Gastrocnemius medialis (tissue), 4 donors: ENCODE measurements around the gene ZNF805. TPM values are rescaled to one million over a fixed set of nuclear protein-coding genes. Genes with fewer than 3 reads are reported as not detected.

Experiments used
- ATAC-seq, 2 donors: fragments of 150-250 bp; one replicate each; pipeline ENCODE4 v1.9.1; 2016
- DNase-seq, 2 donors: peaks; one replicate each; pipeline ENCODE4 v3.0.0-alpha.2; 2019
- H3K27ac ChIP-seq, 4 donors: fragments of 200-600 bp; sonication (generic); 1 replicate in 1 of 4; 2 replicates in 3 of 4; pipeline ENCODE4 v1.5.1; 2016 to 2018; ENCODE audit warnings: mild to moderate bottlenecking in 2 of 4, moderate library complexity in 1 of 4
- H3K27me3 ChIP-seq, 3 donors: fragments of 200-600 bp; sonication (generic) in 2 of 3; 1 replicate in 1 of 3; 2 replicates in 2 of 3; pipeline versions ENCODE4 v1.5.1 to v1.6.0; 2016 to 2019; ENCODE audit warnings: mild to moderate bottlenecking in 1 of 3, moderate library complexity in 1 of 3
- H3K36me3 ChIP-seq, 2 donors: fragments of 200-600 bp; sonication (generic) in 1 of 2; one replicate each; pipeline ENCODE4 v1.5.1; 2017 to 2018
- H3K4me1 ChIP-seq, 2 donors: fragments of 200-600 bp; sonication (generic) in 1 of 2; one replicate each; pipeline ENCODE4 v1.5.1; 2016 to 2017; ENCODE audit warnings: mild to moderate bottlenecking in 2 of 2
- H3K4me3 ChIP-seq, 4 donors: fragments of 200-600 bp; sonication (generic) in 3 of 4; 1 replicate in 1 of 4; 2 replicates in 3 of 4; pipeline ENCODE4 v1.5.1; 2016 to 2019; ENCODE audit warnings: mild to moderate bottlenecking in 2 of 4
- H3K9me3 ChIP-seq, 3 donors: fragments of 200-600 bp; sonication (generic) in 2 of 3; 1 replicate in 1 of 3; 2 replicates in 2 of 3; pipeline ENCODE4 v1.5.1; 2016 to 2019
- CTCF ChIP-seq, 5 experiments: fragments of 450-650 bp in 3 of 5; fragments of 200-600 bp in 2 of 5; sonication (generic) in 2 of 5; IDR thresholded peaks in 4 of 5; conservative IDR thresholded peaks in 1 of 5; 1 replicate in 4 of 5; 2 replicates in 1 of 5; pipeline ENCODE4 v1.5.1; 2016 to 2019; ENCODE audit warnings: antibody characterized with exemption in 5 of 5, mild to moderate bottlenecking in 3 of 5, moderate library complexity in 3 of 5
- POLR2A ChIP-seq, 2 donors: fragments of 450-650 bp; IDR thresholded peaks; one replicate each; pipeline ENCODE4 v1.6.1; 2017; ENCODE audit warnings: antibody characterized with exemption in 2 of 2, mild to moderate bottlenecking in 2 of 2, moderate library complexity in 2 of 2
- in situ Hi-C, 4 donors: fragments of 200-750 bp; cut with MboI; loops; one replicate each; pipeline versions ENCODE4 v1.15.0 to v1.8.0; 2017; ENCODE audit warnings: low sequenced_read_pairs in 4 of 4
- intact Hi-C: fragments of 100-400 bp; cut with DNase I; formaldehyde crosslinking; loops from one replicate; pipeline ENCODE4 v1.15.1; 2023; ENCODE audit warnings: low total_unique reads
- total RNA-seq, 4 donors: library from RNA; depleted of rRNA; stranded (reverse); fragments of >200 nt; gene quantifications; one replicate each; pipeline versions ENCODE4 v1.1.0 to v1.2.3, GENCODE V29; 2016

The ZNF805 gene
- total RNA-seq, 4 donors from 2014 or later = 9.3 to 20.2 (median 14.8) TPM

DNA sequence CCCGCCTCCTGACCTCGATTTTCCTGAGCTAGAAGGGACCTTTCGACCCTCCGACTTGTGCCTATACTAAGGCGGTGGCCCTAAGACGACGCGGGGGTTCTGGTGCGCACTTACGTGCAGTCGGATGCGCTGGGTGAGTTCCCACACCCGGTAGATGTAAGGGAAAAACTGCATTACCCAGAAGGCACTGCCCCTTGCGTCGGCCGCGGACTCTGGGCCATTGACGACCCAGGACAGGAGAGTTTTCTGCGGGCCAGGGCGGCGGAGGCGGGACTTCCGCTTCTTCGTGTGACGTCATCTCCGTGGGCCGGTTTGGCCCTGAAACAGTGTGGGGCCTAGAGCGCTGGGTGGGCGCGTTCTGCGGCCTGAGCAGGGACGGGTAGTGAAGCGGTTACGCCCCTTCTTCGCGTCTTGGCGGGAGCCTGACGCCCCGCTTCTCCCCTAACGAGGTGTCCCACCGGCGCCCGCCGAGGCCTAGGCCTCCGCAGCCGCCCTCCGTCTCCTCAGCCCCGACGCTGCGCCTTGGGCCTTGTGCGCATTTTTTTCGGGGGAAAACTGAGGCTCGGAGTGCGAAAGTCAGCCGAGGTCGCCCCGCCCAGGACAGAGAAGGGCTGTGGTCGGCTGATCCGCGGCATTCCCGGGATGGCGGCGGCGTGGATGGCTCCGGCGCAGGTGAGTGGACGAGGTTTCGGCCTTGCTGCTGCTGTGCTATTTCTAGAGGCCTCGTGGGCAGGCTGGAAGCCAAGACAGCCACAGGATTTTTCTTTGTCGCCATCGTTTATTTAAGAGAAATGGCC, 39.9 kb downstream of the ZNF805 start, which contains the start of gene ZNF460:
Gene ZNF460 (plus strand): TSS at position 321 of the 797 bp plus-strand sequence. CDS start 322 bp downstream, at position 643.
- H3K27ac ChIP-seq = peak within 1 kb of the TSS; percentile 93 to 99 (median 96)
- peaks cover 31 to 46% of the 10 kb centered on the region in 2 donors for H3K4me1 ChIP-seq
- no peaks in the 10 kb centered on the region for H3K9me3 ChIP-seq
- H3K36me3 ChIP-seq = peaks cover 0 to 18% of the 10 kb centered on the region in 2 donors
- in situ Hi-C loops = loop anchor here in 1 of 4 donors (5.0 kb wide), 1 partner anchor 72 kb away; the partner anchor contains the start of gene ZNF304
- intact Hi-C loops = loop anchor here (1.0 to 10.0 kb wide), 8 partner anchors 22 to 224 kb away; partner anchors contain the start of genes TRAPPC2B, ZNF17, ZNF264 and ZNF543
- DNase-seq (peak; percentile 94 to 97), ATAC-seq (peak; percentile 89 to 96)
- peak within 1 kb of the TSS; percentile 96 to 97 (median 96) for H3K4me3 ChIP-seq
- peak in 1 of 5 experiments; percentile 24 for TF ChIP-seq CTCF (IDR thresholded peaks at IDR 0.05 in 4 of 5, conservative IDR thresholded peaks at IDR 0.05 in 1 of 5)
- peak; percentile 70 to 78 for TF ChIP-seq POLR2A (IDR thresholded peaks at IDR 0.05)
- H3K27me3 ChIP-seq = no peaks in the 10 kb centered on the region

- H3K36me3 ChIP-seq = peaks cover 0 to 24% of the 10 kb centered on the region in 2 donors
- TF ChIP-seq POLR2A (IDR thresholded peaks at IDR 0.05) (no peak), CTCF (IDR thresholded peaks at IDR 0.05 in 4 of 5, conservative IDR thresholded peaks at IDR 0.05 in 1 of 5) (no peak)
- in situ Hi-C loops = loop anchor here in 1 of 4 donors (5.0 kb wide), 1 partner anchor 71 kb away; the partner anchor contains the start of gene ZNF304
- H3K27ac ChIP-seq = peak overlapping the region; percentile 93 to 99 (median 96)
- H3K9me3 ChIP-seq = no peaks in the 10 kb centered on the region
- intact Hi-C loops = loop anchor here (1.0 to 10.0 kb wide), 9 partner anchors 8 to 224 kb away; partner anchors contain the start of genes TRAPPC2B, ZNF17, ZNF264 and ZNF543
- ATAC-seq = peak in 1 of 2 donors; percentile 2
- no peak for DNase-seq
- peak overlapping the region; percentile 96 to 97 (median 96) for H3K4me3 ChIP-seq
- no peaks in the 10 kb centered on the region for H3K27me3 ChIP-seq
- H3K4me1 ChIP-seq = peaks cover 31 to 46% of the 10 kb centered on the region in 2 donors
These were observed 40.5 kb downstream of the ZNF805 start for GRCh38 chr19:57280962-57281400.

- H3K36me3 ChIP-seq = peaks cover 4 to 35% of the 10 kb centered on the region in 2 donors
- intact Hi-C loops (loop anchor here (5.0 to 10.0 kb wide), 2 partner anchors 90 to 223 kb away; partner anchors contain the start of gene ZNF264), in situ Hi-C loops (loop anchor here in 1 of 4 donors (5.0 kb wide), 1 partner anchor 70 kb away; the partner anchor contains the start of gene ZNF304)
- peak overlapping the region; percentile 93 to 99 (median 96) for H3K27ac ChIP-seq
- peaks cover 31 to 46% of the 10 kb centered on the region in 2 donors for H3K4me1 ChIP-seq
- no peak for ATAC-seq
- TF ChIP-seq CTCF (IDR thresholded peaks at IDR 0.05 in 4 of 5, conservative IDR thresholded peaks at IDR 0.05 in 1 of 5) (no peak), POLR2A (IDR thresholded peaks at IDR 0.05) (no peak)
- DNase-seq = no peak
- H3K4me3 ChIP-seq = peak overlapping the region; percentile 96 to 97 (median 96)
- H3K9me3 ChIP-seq = no peaks in the 10 kb centered on the region
- H3K27me3 ChIP-seq = no peaks in the 10 kb centered on the region
These were observed 41.7 kb downstream of the ZNF805 start for GRCh38 chr19:57282011-57282643.

GRCh38 chr19:57288373-57288772, 47.9 kb downstream of the ZNF805 start:
- H3K4me3 ChIP-seq = no peak overlapping the region
- H3K4me1 ChIP-seq = peaks cover 8 to 17% of the 10 kb centered on the region in 2 donors
- in situ Hi-C loops (no loop called here), intact Hi-C loops (loop anchor here (10.0 kb wide), 1 partner anchor 216 kb away; no protein-coding TSS in a partner anchor)
- peaks cover 19 to 97% of the 10 kb centered on the region in 2 donors for H3K36me3 ChIP-seq
- peaks cover 0 to 3% (median 0%) of the 10 kb centered on the region in 3 donors for H3K9me3 ChIP-seq
- ATAC-seq (no peak), DNase-seq (no peak)
- no peak overlapping the region for H3K27ac ChIP-seq
- TF ChIP-seq POLR2A (IDR thresholded peaks at IDR 0.05) (no peak), CTCF (IDR thresholded peaks at IDR 0.05 in 4 of 5, conservative IDR thresholded peaks at IDR 0.05 in 1 of 5) (no peak)
- H3K27me3 ChIP-seq = no peaks in the 10 kb centered on the region
